HG02610 (cell line): ENCODE measurements around the gene MRGPRG.

Experiments
- ATAC-seq: cut with Tn5 transposase; IDR thresholded peaks from one replicate; pipeline ENCODE4 v1.9.1; 2021; ENCODE audit warnings: mild to moderate bottlenecking, moderate library complexity; ENCODE audit not compliant: unreplicated experiment

Gene MRGPRG

DNA sequence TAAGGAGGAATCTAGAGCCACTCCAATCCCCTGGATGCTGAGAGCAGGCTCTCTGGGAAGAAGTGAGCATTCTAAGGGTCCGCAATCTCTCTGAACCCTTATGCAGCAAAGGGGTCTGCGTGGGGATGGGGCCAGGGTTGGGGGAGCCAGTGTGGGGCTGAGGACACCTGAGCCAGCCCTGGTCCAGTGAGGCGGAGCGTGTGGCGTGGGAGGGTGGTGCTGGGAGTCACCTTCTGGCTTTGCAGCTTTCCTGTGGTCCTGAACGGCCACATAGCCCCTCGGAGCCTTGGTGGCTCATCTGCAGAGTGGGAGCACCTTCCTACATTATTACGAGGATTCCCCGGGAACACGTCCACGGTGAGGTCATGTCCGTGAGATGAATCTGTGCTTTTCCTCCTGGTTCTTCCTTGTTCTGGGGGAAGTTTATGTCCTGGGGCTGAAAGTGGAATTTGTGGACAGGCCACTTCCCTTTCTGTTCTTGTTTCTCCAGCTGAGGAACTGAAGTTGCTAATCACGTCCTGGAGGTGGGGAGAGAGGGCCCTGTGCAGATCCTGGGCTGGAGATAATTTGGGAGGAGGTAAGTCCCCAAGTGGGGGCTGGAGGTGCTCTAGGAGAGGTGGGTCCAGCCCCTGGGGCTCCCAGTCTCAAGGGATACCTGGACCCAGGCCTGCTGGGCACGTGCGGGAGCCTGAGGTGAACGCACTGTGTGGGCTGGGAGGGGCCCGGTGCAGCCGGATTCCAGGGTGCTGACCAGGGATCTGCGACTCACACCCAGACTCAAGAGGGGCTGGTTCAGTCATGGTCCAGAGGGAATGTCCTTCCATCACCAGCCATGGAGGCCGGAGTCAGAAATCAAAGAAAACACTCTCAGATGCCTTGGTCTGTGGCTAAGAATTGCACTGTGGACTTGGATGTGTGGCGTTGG, 7.5 kb upstream of the MRGPRG start:
- no peak for ATAC-seq

DNA sequence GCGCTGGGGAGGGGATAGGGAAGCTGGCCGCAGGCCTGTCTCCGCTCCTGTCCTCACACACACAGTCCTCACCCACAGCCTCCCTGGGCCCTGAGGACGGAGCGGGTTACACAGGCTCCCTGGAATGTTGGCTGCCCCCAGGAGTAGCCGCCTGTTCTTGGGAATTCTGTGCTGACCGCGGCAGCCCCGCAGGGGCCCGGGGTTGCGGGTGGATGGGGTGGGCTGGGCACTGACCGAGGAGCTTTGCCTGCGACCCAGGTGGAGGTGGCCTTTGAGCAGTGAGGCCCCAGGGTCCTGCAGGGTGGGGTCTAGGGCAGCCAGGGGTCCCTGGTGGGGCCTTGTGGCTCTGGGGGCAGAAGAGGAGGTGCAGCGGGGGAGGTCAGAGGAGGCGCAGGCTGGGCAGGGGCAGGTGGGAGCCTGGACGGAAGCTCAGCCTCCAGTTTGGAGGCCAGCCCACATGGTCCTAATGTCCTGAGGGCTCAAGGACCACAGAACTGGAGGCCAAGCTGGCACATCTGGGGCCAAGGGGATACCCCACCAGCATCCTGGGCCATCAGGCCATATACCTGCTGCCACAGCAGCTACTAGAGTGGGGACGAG, 6.6 kb upstream of the MRGPRG start:
- ATAC-seq: no peak

DNA sequence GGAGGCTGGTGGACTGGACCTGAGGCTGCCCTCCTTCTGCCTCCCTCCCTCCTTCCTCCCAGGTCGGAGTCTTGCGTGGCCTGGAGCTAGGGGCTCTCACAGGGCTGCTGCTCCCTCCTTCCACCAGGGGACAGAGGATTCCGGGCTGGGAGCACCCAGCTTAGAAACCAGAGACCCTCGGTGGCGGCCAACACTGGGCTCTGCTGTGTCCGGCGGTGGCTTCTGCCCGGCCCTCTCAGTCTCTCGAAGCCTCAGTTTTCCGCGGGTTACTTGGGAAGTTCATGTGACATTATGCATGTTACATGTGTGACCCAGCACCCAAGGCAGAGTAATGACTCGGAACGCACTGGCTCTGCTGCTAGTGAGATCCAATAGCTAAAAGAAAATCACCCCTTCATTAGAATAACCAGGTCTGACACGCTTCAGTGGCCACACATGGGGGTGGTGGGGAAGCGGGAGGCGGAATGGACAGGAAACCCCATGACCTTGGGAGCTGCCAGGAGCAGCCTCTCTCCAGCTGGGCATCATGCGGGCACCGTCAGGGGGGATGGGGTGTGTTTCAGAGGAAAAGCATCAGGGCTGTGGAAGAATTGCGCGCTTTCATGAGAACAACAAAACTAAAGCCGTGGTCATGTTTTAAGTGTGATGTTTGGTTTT, 5.9 kb upstream of the MRGPRG start:
- no peak for ATAC-seq

DNA sequence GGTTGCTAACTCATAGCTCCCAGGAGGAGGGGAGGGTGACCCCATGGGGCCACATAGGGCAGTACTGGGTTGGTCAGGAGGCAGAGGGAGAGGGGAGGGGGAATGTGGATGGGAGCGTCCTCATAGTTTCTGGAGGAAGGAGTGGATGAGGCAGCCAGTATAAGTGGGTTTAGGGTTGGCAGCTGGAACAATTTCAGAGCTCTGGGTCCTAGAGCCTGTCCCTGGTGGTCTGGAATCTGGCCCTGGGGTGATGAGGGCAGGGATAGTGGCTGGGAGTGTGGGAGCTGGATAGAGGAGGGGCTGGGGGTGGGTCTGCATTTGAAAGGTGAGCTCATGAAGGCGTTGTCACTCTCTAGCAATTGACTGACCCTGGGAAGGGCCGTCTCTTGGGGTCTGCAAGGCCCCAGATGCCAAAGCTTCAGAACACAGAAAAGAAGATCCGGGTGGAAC, 5.3 kb upstream of the MRGPRG start:
- ATAC-seq: no peak

DNA sequence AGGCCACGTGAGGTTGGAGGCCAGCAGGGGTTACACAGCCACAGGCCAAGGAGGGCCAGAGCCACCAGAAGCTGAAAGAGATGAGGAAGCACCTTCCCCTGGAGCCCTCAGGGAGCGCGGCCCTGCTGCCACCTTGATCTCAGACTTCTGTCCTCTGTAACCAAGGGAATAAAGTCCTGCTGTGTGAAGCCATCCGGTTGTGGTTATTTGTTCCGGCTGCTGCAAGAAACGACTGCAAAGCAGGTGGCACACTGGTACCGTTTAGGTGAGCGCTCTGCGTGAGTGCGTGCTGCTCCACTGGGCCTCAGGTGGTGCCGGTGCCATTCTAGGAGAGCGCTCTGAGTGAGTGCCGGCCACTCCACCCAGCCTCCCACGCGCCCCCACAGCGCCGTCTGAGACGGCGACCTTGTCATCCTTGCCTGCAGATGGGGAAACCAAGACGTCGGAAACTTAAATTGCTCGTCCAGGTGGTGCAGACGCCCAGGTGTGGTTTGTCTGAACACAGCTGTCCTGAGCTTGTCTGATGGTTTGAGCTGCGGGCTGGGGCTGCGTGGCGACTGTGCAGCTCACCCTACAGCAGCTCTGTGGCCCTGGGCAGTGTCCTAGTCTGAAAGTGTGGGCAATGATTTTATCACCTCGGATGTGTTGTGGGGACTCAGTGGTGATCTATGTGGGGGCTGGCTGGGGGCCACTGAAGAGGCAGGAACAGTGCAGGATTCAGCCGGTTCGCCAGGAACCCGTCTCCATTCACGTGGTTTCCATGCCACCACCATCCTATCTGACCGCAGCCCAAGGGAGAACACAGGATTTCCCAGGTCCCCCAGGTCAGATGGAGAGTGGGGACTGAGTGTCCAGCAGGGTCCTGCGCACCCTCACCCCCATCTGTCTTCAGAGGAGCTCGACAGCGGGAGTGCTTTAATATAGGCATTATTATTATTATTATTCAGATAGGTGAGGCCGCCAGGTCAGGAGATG, 4.6 kb upstream of the MRGPRG start:
- ATAC-seq: no peak

DNA sequence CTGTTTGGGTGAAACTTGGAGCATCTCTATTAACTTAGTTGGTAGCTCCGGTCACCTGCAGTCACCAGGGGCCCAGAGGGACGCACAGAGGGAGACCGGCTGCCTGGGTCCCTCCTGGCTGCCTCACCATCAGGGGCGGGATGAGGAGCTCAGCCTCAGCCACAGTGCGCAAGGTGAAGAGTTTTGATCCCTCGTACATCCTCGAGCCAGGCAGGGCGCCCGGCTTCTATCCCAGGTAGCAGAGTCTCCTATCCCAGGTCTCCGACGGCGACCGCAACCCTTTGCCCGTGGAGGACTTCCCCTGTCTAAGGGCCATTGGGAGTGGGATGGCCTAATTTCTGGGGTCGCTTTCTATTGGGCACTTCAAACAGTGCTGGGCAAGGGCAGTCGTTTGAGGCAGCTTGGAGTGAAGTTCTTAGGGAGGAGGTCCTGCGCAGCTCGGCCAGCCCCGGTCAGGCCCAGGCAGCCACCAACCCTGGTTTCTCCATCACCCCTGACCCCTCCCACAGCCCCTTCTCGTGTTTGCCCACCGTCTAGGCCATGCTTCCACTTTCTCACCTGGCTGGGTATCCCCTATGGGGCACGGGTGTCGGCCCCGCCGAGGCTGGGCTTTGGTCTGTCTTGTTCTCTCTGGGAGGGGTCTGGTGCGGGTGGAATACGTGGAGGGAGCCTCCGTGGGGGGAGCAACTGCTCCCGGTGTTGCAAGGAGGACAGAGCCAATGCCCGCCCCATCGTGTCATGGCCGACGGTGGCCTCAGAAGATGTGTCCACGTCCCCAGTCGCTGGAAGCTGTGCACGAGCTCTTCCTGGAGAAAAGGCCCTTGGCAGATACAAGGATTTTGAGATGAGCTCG, 3.6 kb upstream of the MRGPRG start:
- ATAC-seq: no peak

DNA sequence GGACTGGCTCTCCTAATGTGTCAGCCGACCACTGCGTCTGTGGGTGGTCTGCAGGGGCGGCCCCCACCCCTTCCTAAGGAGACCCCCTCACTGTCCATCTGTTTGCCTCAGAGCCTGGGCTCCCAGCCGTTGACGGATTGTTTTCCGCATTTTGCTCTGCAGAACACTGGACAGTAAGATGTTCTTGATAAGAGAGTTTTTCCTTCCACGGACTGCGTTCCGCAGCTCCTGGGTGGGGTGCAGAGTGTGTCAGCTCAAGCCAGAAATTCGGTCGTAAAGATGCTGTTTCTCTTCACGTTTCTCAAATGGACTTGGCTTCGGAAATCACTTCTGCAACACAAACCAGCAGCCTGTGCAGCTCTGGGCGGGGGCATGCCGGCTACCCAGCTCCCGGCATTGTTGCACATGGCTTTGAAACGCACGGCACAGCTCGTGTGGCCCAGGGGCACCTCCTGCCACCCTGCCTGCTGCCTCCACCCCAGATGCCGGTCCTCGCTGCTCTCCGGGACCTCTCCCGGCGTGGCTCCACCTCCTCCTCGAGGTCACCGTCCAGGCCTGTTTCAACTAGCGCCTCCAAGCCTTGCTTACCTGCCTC, 2.9 kb upstream of the MRGPRG start:
- no peak for ATAC-seq

DNA sequence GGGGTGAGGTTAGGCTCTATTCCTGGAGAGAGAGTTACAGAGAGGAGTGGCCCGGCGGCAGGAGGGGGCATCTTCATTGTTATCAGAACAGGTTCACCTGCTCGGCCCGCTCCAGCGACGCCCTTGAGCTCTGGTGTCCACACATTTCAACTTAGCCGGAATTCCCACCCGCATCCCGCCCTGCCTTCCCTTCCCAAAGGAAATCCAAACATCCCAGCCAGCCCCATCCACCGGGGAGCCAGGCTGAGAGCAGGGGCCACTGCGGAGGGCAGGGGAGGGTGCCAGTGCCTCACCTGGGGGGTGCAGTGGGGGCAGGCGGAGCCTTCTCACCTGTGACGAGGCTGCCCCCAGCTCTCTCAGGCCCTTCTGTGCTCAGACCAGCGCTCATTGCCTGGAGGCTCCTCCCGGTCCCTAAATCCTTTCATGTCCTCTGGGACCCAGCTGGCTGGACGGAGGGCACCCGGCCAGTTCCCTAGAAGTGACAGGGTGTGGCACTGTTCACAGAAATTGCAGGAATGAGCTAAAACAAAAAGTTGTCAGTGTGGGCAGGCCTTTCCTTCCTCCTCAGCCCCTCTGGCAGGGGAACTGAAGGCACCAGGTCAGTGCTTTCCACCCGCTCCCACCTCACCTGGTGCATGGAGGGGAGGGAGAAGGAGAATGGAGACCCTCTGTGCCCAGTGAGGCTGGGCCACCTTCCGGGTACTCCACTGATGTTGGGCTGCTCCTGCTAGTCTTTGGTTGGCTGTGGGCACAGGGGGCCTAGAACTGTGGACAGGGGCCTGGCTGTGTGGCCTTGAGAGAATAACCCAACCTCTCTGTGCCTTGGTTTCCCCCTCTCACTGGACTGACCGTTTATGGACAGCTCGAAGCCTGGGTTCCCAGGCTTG, 2.2 kb upstream of the MRGPRG start:
- ATAC-seq: no peak

DNA sequence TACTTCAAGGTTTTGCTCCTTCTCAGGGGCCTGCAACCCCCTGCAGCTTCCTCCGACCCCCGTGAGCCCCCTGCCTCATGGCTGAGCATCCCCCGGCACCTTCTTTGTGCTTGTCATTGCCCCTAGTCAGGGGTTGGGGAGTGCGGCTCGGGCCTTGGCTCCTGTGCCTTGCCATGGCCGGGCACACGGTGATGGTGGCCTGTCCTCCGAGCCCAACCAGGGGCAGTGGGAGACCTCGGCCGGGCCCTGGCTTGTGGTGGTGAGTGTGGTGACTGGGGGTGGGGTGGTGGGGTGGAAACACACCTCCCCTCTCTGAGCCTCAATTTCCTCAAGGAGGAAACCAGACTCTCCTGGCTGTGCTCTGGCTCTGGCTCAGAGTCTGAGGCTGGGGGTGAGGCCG, 1.5 kb upstream of the MRGPRG start:
- ATAC-seq: no peak

DNA sequence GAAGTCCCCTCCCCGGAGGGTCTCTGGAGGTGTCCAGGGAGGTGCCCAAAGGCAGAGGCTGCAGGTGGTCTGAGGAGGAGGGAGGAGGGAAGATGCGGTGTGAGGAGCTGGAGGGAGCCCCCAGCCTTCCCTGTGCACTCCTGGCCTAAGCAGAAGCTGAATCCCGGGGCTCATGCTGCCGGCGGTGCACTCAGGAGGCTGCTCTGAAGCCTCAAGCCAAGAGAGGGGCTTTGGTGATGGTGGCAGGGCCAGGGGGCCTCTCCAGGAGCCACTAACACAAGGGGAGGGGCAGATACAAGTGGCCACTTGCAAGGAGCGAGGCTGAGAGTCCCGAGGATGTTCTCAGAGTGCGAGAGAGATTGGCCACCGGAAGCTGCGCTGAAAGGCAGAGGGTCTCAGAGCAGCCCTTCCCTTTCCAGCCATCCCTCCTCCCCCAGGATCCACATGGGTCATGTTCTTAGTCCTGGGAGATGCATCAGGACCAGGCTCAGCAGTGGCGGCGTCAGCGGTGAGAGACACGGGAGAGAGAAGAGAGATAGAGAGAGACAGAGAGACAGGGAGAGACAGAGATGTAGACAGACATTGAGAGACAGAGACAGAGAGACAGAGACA, 774 bp upstream of the MRGPRG start:
- ATAC-seq: no peak

DNA sequence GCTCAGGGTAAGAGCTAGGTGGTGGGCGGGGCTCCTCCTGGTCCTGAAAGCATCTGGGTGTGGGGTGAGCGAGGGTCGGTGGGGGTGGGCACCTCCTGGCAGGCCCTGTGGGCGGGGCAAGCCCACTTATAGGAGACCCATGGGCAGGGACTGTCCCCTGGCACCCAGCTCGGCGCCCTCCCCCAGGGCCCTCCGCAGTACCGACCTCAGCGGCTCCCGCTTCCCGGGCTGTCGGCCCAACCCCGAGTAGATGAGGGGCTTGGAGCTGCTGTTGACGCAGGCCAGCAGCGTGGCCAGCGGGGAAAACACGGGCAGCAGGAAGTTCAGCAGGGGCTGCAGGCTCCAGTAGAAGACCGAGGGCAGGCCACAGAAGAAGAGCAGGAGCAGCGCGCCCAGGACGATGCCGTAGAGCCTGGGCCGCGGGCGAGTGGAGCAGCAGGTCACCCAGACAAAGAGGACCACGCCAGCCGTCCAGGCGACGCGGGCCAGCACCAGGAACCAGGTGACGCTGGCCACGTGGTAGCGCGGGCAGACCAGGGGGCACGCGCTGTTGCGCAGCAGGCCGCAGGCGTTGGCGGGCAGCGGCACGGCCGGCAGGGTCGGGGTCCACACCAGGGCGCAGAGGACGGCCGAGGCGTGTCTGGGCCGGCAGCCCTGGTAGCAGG, 663 bp downstream of the MRGPRG start:
- ATAC-seq: no peak

DNA sequence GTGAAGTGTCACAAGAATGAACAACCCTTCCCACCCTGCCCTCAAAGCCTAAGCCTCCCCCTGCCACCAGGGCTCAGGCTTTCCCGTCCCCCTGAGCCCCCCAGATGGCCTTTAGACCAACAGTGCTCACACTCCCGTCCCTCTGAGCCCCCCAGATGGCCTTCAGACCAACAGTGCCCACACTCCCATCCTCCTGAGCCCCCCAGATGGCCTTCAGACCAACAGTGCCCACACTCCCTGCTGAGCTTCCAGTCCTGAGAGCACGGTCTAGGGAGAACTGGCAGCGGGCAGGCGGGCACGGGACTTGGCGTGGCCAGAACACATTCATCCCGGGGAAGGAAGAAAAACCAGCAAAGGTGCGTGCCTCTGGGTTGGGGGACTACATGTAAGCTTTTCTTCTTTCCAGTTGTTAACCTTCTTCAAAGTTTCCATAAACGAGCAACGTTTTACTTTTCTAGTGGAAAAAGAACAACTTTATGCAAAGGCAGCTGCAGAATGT, 2.5 kb downstream of the MRGPRG start:
- ATAC-seq: no peak

DNA sequence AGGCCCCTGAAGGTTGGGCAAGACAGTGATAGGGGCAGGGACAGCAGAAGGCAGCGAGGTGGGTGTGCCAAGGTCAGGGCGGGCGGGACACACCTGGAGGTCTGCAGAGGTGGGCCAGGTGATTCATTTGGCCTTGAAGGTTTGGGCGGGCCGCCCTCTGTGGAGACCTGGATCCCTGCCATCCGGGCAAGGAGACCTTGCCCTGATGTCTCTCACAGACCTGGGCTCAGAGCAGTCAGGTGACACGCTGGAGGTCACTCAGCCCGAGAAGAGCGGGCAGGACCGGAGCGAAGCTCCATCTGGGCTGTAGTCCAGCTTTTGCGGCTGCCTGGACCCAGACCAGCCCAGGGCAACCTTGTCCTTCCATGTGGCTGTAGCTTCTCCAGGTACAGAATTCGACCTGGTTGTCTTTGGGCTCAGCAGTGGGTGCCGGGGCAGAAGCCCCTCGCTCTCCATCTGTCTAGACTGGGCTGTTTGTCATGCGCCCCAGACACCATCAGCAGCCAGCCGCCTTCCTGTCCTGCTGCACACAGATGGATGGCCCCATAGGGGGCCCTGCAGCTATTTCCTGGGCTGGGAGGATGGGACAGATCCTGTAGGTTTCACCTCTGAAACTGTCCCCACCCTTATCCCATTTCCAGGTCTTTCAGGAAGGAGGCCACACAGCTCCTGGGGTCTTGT, 3.1 kb downstream of the MRGPRG start:
- no peak for ATAC-seq

DNA sequence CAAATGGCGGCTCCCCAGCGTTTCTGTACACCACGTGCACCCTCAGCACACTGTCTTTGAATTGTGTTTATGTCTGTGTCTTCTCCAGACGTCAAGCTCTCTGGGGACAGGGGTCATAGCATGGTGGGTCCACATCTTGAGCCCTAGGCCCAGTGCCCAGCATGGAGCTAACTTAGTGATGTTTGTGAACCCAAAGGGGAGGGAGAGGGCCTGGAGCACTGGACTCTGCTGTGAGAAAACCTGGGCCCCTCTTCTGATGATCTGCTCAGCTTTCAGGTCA, 4.3 kb downstream of the MRGPRG start:
- ATAC-seq: no peak

DNA sequence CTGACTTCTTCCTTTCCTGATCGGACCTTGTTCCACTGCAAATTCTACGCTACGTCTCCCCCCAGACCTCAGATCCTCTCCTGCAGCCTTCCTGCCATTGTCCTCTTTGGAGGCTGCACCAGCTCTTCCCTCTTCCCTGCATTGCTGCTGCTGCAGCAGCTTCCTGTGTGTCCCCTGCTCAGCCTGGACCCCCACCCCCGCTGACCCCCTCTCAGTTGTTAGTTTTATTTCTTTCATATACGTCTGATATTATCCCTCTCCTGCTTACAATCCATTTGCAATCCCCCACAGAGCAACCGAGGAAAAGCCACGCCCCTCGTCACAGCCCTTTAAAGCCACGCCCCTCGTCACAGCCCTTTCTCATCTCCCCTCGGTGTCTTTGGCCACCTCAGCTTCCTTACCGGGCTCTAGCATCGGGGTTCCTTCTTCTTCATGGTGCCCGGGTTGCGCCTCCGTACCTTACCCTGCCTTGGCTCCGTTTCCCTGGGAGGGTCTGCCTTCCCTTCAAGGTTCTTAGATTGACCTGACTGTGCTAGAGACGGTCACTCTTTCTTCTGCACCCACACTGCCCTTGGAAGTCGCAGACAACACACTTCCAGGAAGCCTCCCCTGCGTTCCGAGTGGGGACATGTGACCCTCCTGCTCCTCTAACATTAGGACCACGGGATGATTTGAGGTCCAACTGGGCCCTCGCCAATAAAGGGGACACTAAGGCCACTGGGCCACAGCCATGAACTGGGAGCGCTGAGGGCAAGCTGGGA, 4.8 kb downstream of the MRGPRG start:
- ATAC-seq: no peak

DNA sequence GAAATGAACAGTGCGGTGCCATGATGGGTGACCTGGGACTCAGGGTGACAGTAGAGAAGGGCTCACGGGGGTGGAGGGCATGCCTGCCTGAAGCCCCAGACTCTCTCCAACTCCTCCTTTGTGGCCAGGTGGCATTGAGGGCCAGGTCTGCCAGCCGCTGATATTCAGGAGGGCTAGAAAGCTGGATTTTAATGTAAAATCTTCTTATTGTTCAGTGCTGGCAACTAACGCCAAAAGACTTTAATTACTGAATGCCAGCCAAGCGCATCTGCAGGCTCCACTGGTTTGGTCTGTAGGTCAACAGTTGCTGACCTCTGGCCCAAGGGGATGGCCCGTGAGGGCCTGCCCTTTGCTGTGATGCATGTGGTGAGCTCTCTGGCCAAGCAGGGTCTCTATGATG, 10.3 kb downstream of the MRGPRG start:
- ATAC-seq: no peak
